H9 (cell line): Measurements from ENCODE around the gene WSCD2. TPM values are rescaled to one million over a fixed set of nuclear protein-coding genes. Genes with fewer than 3 reads are reported as not detected.

Experiments
- DNase-seq: peaks from one replicate; pipeline ENCODE4 v3.0.0-alpha.2; 2017
- H2AFZ ChIP-seq: one replicate; pipeline ENCODE4 v1.6.1; 2013; ENCODE audit warnings: mild to moderate bottlenecking, low read length, control low read depth, moderate library complexity
- H2AK5ac ChIP-seq: 2 replicates; pipeline ENCODE4 v1.6.1; 2013; ENCODE audit warnings: low read length, control low read depth, mixed read lengths; ENCODE audit not compliant: insufficient read length
- H2BK120ac ChIP-seq: one replicate; pipeline ENCODE4 v1.6.1; 2013; ENCODE audit warnings: low read depth, mild to moderate bottlenecking, low read length, control low read depth, inconsistent platforms; ENCODE audit not compliant: poor library complexity, severe bottlenecking
- H2BK12ac ChIP-seq: 2 replicates; pipeline ENCODE4 v1.6.1; 2013; ENCODE audit warnings: low read length, control low read depth, mixed read lengths, low read depth; ENCODE audit not compliant: insufficient read length
- H2BK15ac ChIP-seq: 2 replicates; pipeline ENCODE4 v1.6.1; 2013; ENCODE audit warnings: low read depth, low read length, control low read depth
- H2BK20ac ChIP-seq: one replicate; pipeline ENCODE4 v1.6.1; 2013; ENCODE audit warnings: low read depth, mild to moderate bottlenecking, low read length, control low read depth, inconsistent platforms; ENCODE audit not compliant: poor library complexity, severe bottlenecking
- H2BK5ac ChIP-seq: 2 replicates; pipeline ENCODE4 v1.6.1; 2013; ENCODE audit warnings: low read length, control low read depth, mixed read lengths; ENCODE audit not compliant: insufficient read length
- H3K14ac ChIP-seq: 2 replicates; pipeline ENCODE4 v1.6.1; 2013; ENCODE audit warnings: low read length, control low read depth; ENCODE audit not compliant: insufficient read depth
- H3K18ac ChIP-seq: 2 replicates; pipeline ENCODE4 v1.6.1; 2013; ENCODE audit warnings: low read depth, mild to moderate bottlenecking, mixed read lengths, low read length, control low read depth; ENCODE audit not compliant: insufficient read length
- H3K23ac ChIP-seq: 2 replicates; pipeline ENCODE4 v1.6.1; 2013; ENCODE audit warnings: low read length, control low read depth, mixed read lengths, low read depth; ENCODE audit not compliant: insufficient read length
- H3K23me2 ChIP-seq: 2 replicates; pipeline ENCODE4 v1.6.1; 2013; ENCODE audit warnings: low read depth, mild to moderate bottlenecking, mixed read lengths, low read length, control low read depth; ENCODE audit not compliant: insufficient read length, poor library complexity, severe bottlenecking
- H3K27ac ChIP-seq: 2 replicates; pipeline ENCODE4 v1.5.1; 2013; ENCODE audit warnings: low read length, control low read depth, mixed read lengths, low read depth; ENCODE audit not compliant: insufficient read length
- H3K27me3 ChIP-seq: 2 replicates; pipeline ENCODE4 v1.6.1; 2013; ENCODE audit warnings: low read length, control low read depth, inconsistent platforms; ENCODE audit not compliant: insufficient read depth
- H3K4ac ChIP-seq: 2 replicates; pipeline ENCODE4 v1.6.1; 2013; ENCODE audit warnings: low read depth, mild to moderate bottlenecking, control low read depth, inconsistent platforms, low read length, moderate library complexity
- H3K4me1 ChIP-seq: 2 replicates; pipeline ENCODE4 v1.6.1; 2013; ENCODE audit warnings: low read length, control low read depth, inconsistent platforms; ENCODE audit not compliant: insufficient read depth
- H3K4me2 ChIP-seq: 2 replicates; pipeline ENCODE4 v1.6.1; 2013; ENCODE audit warnings: low read length, control low read depth, mixed read lengths; ENCODE audit not compliant: insufficient read length, insufficient read depth
- H3K56ac ChIP-seq: 2 replicates; pipeline ENCODE4 v1.6.1; 2013; ENCODE audit warnings: low read depth, mild to moderate bottlenecking, mixed read lengths, low read length, control low read depth; ENCODE audit not compliant: insufficient read length
- H3K79me1 ChIP-seq: 2 replicates; pipeline ENCODE4 v1.6.1; 2013; ENCODE audit warnings: low read depth, mild to moderate bottlenecking, moderate library complexity, low read length, control low read depth, inconsistent platforms; ENCODE audit not compliant: insufficient read depth, poor library complexity, severe bottlenecking
- H3K79me2 ChIP-seq: 2 replicates; pipeline ENCODE4 v1.6.1; 2013; ENCODE audit warnings: low read length, control low read depth, inconsistent platforms; ENCODE audit not compliant: insufficient read depth
- H3K9ac ChIP-seq: 2 replicates; pipeline ENCODE4 v1.6.1; 2013; ENCODE audit warnings: low read length, control low read depth, mixed read lengths; ENCODE audit not compliant: insufficient read length; ENCODE audit errors: extremely low read depth
- H3K9me3 ChIP-seq: one replicate; pipeline ENCODE4 v1.6.1; 2013; ENCODE audit warnings: low read depth, low read length, inconsistent platforms; ENCODE audit not compliant: control insufficient read depth
- H3T11ph ChIP-seq: one replicate; pipeline ENCODE4 v1.6.1; 2013; ENCODE audit warnings: mild to moderate bottlenecking, low read length, control low read depth, inconsistent platforms
- H4K20me1 ChIP-seq: one replicate; pipeline ENCODE4 v1.6.1; 2013; ENCODE audit not compliant: control insufficient read depth, insufficient read length, insufficient read depth
- H4K5ac ChIP-seq: 2 replicates; pipeline ENCODE4 v1.6.1; 2013; ENCODE audit warnings: low read depth, mild to moderate bottlenecking, mixed read lengths, low read length, control low read depth; ENCODE audit not compliant: insufficient read length
- H4K8ac ChIP-seq: replicated peaks from 2 replicates; pipeline ENCODE4 v1.6.1; 2013; ENCODE audit warnings: low read length, control low read depth, mixed read lengths, low read depth; ENCODE audit not compliant: insufficient read length
- H4K91ac ChIP-seq: 2 replicates; pipeline ENCODE4 v1.6.1; 2013; ENCODE audit warnings: low read depth, mild to moderate bottlenecking, moderate library complexity, mixed read lengths, low read length, control low read depth; ENCODE audit not compliant: insufficient read length
- H3K27ac Mint-ChIP-seq, 3 experiments: 2 replicates in 2 of 3; 3 replicates in 1 of 3; pipeline ENCODE4 v1.8.0; 2020 to 2021; ENCODE audit warnings: mixed read lengths in 3 of 3, mild to moderate bottlenecking in 1 of 3, moderate library complexity in 1 of 3
- H3K27me3 Mint-ChIP-seq: 2 replicates; pipeline ENCODE4 v1.8.0; 2021; ENCODE audit warnings: low read depth, mild to moderate bottlenecking, moderate library complexity, mixed read lengths
- H3K36me3 Mint-ChIP-seq, 3 experiments: 2 replicates in 2 of 3; 3 replicates in 1 of 3; pipeline ENCODE4 v1.8.0; 2020 to 2021; ENCODE audit warnings: low read depth in 3 of 3, mixed read lengths in 3 of 3; ENCODE audit not compliant: insufficient read depth in 1 of 3
- H3K4me1 Mint-ChIP-seq, 2 experiments: 2 replicates each; pipeline ENCODE4 v1.8.0; 2020; ENCODE audit warnings: mixed read lengths in 2 of 2
- H3K4me3 Mint-ChIP-seq, 2 experiments: 2 replicates in 1 of 2; 3 replicates in 1 of 2; pipeline ENCODE4 v1.8.0; 2020 to 2021; ENCODE audit warnings: mild to moderate bottlenecking in 2 of 2, mixed read lengths in 2 of 2, moderate library complexity in 1 of 2
- H3K9me3 Mint-ChIP-seq, 2 experiments: 2 replicates in 1 of 2; 3 replicates in 1 of 2; pipeline ENCODE4 v1.8.0; 2020; ENCODE audit warnings: mild to moderate bottlenecking in 2 of 2, mixed read lengths in 2 of 2, moderate library complexity in 1 of 2
- WGBS: extraction: QIAGEN DNeasy Blood & Tissue Kit; methylation state at CpG from one replicate; pipeline ENCODE4 v1.1.7; 2013; ENCODE audit warnings: missing lambda C conversion rate, low lambda C conversion rate, mixed read lengths; ENCODE audit not compliant: insufficient read length; ENCODE audit errors: extremely low coverage; 5-methylcytosine and 5-hydroxymethylcytosine counted together
- total RNA-seq: library from RNA; stranded (reverse); gene quantifications from 2 replicates; pipeline ENCODE4 v1.2.1, GENCODE V29; 2021
- TF ChIP-seq, protein P1 (sequence below): fragments of 200-600 bp; sonication (generic); conservative IDR thresholded peaks from 3 replicates; pipeline ENCODE4 v1.8.0; 2021; ENCODE audit warnings: antibody characterized with exemption, mild to moderate bottlenecking

The WSCD2 gene
- total RNA-seq, 1 experiment from 2014 or later = 0.92 TPM

DNA sequence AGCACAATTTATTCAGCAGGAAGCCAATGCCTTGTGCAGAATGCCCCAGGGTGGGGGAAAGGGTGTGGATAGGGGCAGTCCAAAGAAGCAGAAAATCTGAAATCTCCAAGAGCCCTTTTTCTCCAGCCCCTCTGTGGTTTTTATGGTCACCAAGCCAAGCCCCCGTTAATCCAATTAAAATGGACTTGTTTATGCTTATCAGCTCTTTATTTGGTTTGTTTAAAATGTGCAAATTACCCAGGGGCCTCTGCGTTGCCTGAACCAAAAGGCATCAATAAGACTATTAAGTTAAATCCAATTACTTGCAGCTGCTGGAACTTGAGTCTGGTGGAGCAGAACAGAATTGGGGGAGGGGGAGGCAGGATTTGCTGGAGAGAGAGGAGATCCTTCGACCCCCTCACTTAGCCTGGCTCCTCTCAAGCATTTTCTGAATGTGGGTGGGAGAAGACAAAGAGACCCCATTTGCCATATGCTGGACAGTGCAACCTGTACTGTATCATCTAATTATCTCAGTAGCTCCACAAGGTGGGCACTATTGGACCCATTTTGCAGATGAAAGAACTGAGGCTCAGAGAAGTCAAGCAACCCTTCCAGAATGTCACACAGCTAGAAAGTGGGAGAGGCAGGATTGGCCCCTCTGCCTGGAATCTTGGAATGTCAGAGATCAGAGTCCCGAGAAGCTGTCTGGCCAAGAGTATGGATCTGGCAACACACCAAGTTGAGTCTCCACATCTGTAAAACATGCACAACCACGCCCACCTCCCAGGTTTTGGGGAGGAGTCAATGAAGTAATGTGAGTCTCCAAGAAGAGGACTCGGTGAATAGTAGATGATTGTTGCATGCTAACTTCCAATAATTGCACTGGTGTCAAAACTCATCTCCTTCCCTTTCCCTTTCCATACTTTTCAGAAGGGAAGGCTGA is 143.1 kb downstream of the WSCD2 start:
- no peak overlapping the region for H3K56ac ChIP-seq
- Mint-ChIP-seq H3K9me3 (0 out of 5 replicates have a peak, but pooled peaks cover 0 to under 1% of the 10 kb centered on the region in 2 experiments), H3K4me1 (peaks cover 14 to 18% of the 10 kb centered on the region in 2 experiments), H3K36me3 (no peaks in the 10 kb centered on the region; a peak in 1 of 7 replicates), H3K27me3 (peaks cover 2% of the 10 kb centered on the region; the same call in 1 of the 2 replicates), H3K4me3 (no peak overlapping the region), H3K27ac (no peak overlapping the region)
- TF ChIP-seq, protein P1, sequence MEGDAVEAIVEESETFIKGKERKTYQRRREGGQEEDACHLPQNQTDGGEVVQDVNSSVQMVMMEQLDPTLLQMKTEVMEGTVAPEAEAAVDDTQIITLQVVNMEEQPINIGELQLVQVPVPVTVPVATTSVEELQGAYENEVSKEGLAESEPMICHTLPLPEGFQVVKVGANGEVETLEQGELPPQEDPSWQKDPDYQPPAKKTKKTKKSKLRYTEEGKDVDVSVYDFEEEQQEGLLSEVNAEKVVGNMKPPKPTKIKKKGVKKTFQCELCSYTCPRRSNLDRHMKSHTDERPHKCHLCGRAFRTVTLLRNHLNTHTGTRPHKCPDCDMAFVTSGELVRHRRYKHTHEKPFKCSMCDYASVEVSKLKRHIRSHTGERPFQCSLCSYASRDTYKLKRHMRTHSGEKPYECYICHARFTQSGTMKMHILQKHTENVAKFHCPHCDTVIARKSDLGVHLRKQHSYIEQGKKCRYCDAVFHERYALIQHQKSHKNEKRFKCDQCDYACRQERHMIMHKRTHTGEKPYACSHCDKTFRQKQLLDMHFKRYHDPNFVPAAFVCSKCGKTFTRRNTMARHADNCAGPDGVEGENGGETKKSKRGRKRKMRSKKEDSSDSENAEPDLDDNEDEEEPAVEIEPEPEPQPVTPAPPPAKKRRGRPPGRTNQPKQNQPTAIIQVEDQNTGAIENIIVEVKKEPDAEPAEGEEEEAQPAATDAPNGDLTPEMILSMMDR = no peak
- no peak overlapping the region for H4K5ac ChIP-seq
- H3K23ac ChIP-seq = no peak overlapping the region
- WGBS = no CpG with 5 or more reads among the region's 6 CpGs
- no peak overlapping the region for H2BK12ac ChIP-seq
- H3K4me1 ChIP-seq = no peaks in the 10 kb centered on the region
- H2AFZ ChIP-seq = no peak overlapping the region
- H4K91ac ChIP-seq = no peak overlapping the region
- H2AK5ac ChIP-seq = no peak overlapping the region
- no peaks in the 10 kb centered on the region for H3K79me2 ChIP-seq
- no peak overlapping the region for H3T11ph ChIP-seq
- H2BK5ac ChIP-seq = no peak overlapping the region
- no peak for DNase-seq
- no peak overlapping the region for H2BK120ac ChIP-seq
- H3K27me3 ChIP-seq = no peaks in the 10 kb centered on the region
- H3K14ac ChIP-seq = no peak overlapping the region
- H3K18ac ChIP-seq = no peak overlapping the region
- H3K23me2 ChIP-seq = no peaks in the 10 kb centered on the region
- no peak overlapping the region for H2BK20ac ChIP-seq
- no peaks in the 10 kb centered on the region for H3K9me3 ChIP-seq
- H3K4me2 ChIP-seq = no peak overlapping the region
- H3K27ac ChIP-seq = no peak overlapping the region
- no peak overlapping the region for H4K8ac ChIP-seq
- no peak overlapping the region for H3K9ac ChIP-seq
- no peak overlapping the region for H2BK15ac ChIP-seq
- H3K4ac ChIP-seq = no peak overlapping the region
- H3K79me1 ChIP-seq = no peaks in the 10 kb centered on the region
- H4K20me1 ChIP-seq = no peaks in the 10 kb centered on the region
